Pancreas (tissue), 10 donors: Measurements from ENCODE around the gene CXCR1. TPM values are rescaled to one million over a fixed set of nuclear protein-coding genes. Genes with fewer than 3 reads are reported as not detected.

Experiments used
- ATAC-seq, 4 donors: fragments of 200-7000 bp; cut with Tn5 transposase; one replicate each; pipeline versions ENCODE4 v1.8.0 to v1.9.1; 2020; ENCODE audit warnings: mild to moderate bottlenecking in 4 of 4, moderate library complexity in 4 of 4
- DNase-seq, 6 donors: peaks; one replicate each; pipeline ENCODE4 v3.0.0-alpha.2; 2020
- FAIRE-seq: peaks from 2 replicates; lab custom pipeline; 2012; peaks lifted over from hg19 to GRCh38; lab: Jason Lieb, UNC
- H3K27ac ChIP-seq, 4 donors: fragments of 200-600 bp; sonication (generic); 1 replicate in 3 of 4; 2 replicates in 1 of 4; pipeline versions ENCODE4 v1.5.0 to v1.8.0; 2020
- H3K27me3 ChIP-seq, 4 donors: fragments of 200-600 bp; one replicate each; pipeline ENCODE4 v1.8.0; 2021
- H3K36me3 ChIP-seq, 3 donors: fragments of 200-600 bp; sonication (generic) in 1 of 3; one replicate each; pipeline versions ENCODE4 v1.5.0 to v1.8.0; 2020 to 2021
- H3K4me1 ChIP-seq, 3 donors: fragments of 200-600 bp; one replicate each; pipeline ENCODE4 v1.8.0; 2021
- H3K4me3 ChIP-seq, 4 donors: fragments of 200-600 bp; sonication (generic) in 2 of 4; one replicate each; pipeline versions ENCODE4 v1.5.0 to v1.8.0; 2020 to 2021
- H3K9me3 ChIP-seq, 4 donors: fragments of 200-600 bp; one replicate each; pipeline ENCODE4 v1.8.0; 2021
- CTCF ChIP-seq, 4 donors: fragments of 200-600 bp; sonication (generic) in 3 of 4; IDR thresholded peaks; one replicate each; pipeline versions ENCODE4 v1.5.0 to v1.8.0; 2021; ENCODE audit warnings: antibody characterized with exemption in 4 of 4
- WGBS, 2 donors: extraction: QIAGEN DNeasy Blood & Tissue Kit; methylation state at CpG; one replicate each; pipeline ENCODE4 v1.1.7; 2013; 5-methylcytosine and 5-hydroxymethylcytosine counted together
- intact Hi-C, 3 donors: fragments of 100-400 bp; cut with DNase I; formaldehyde crosslinking; loops; one replicate each; pipeline versions ENCODE4 v1.11.1 to v1.14.2; 2022
- polyA plus RNA-seq, 2 donors: library from polyadenylated mRNA; stranded (reverse); fragments of 200-250 nt; gene quantifications; one replicate each; pipeline ENCODE4 v1.2.3, GENCODE V29; 2013
- total RNA-seq, 6 donors: library from RNA; stranded (reverse); fragmentation: NEBNext Ultra II Directional in 4 of 6; extraction: Animal tissue kit (Norgen Biotek cat#: 25700) in 4 of 6; gene quantifications; one replicate each; pipeline versions ENCODE4 v1.2.1 to v1.2.4, GENCODE V29; 2021 to 2023
- donor health status: healthy with polysubstance abuse.
- donor health status: DM: no; HTN: no; CAD: no; lungs with moderate emphysema.
- donor health status: DM: no; HTN: no; CAD: no.
- donor health status: control.
- donor health status: control.
- donor health status: Bipolar disorder and iron deficiency.
- donor health status: DM: yes; HTN: yes; CAD: no.
- donor health status: DM: no; HTN: no; CAD: no.
- donor health status: DM: no; HTN: no; CAD: no.
- donor health status: DM: yes; HTN: yes; CAD: no.

The CXCR1 gene
- total RNA-seq (under 1 TPM in 3 of 6 donors, not detected in 3; 0.52 to 0.92 (median 0.59) TPM), polyA plus RNA-seq (under 1 TPM; 0.08 to 0.09 TPM)

DNA sequence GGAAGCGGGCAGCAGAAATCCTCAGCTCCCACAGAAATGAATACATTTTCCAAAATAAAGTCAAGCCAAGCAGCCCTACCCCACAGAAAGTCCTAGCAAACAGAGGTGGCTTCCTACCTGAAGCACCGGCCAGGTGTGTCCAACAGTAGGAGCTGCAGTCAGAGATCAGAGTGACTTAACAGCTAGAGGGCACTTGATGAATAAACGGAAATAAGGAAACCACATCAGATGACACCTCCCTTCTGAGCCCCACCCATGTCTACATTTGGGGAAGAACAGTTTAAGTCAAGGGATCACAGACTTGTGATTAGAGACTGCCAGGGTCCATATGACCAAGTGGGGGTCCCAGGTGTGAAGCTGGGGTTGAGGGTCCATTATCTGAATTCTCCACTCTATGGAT, at the start of gene CXCR1:
Gene CXCR1 (minus strand): TSS at position 172 of the 400 bp plus-strand sequence. CDS start 1,751 bp downstream, outside the sequence.
- H3K27me3 ChIP-seq = no peaks in the 10 kb centered on the region
- no peaks in the 10 kb centered on the region for H3K9me3 ChIP-seq
- H3K4me1 ChIP-seq = no peaks in the 10 kb centered on the region
- H3K4me3 ChIP-seq = no peak within 1 kb of the TSS
- FAIRE-seq (no peak), ATAC-seq (peak in 1 of 4 donors; percentile 17), DNase-seq (no peak)
- intact Hi-C loops = no loop called here
- H3K36me3 ChIP-seq = no peaks in the 10 kb centered on the region
- TF ChIP-seq CTCF (IDR thresholded peaks at IDR 0.05) = no peak
- 78 to 86% methylated on average over 3 of the region's 3 CpGs for WGBS, 2 donors
- H3K27ac ChIP-seq = no peak within 1 kb of the TSS

GRCh38 chr2:218216336-218216673, 49.5 kb upstream of the CXCR1 start:
- no peak for FAIRE-seq
- no peaks in the 10 kb centered on the region for H3K27me3 ChIP-seq

DNA sequence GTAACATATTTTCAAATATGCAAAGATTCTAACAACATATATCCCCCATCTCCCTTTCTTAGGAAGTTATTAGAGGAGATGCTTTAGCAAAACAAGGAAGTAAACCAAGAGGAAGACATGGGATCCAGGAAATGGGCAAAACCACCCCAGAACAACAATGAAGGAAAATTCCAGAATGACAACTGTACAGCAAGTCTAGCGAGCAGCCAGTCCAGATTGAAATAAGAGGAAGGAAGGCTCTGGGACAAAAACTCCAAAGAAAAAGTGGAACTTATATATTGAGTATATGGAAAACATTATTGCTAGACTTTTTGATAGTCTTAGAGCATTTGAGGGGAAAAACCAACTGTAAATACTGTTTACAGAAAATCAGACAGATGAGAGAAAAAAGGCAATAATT, 47.4 kb upstream of the CXCR1 start:
- Histone ChIP-seq H3K4me3 (no peak overlapping the region), H3K9me3 (no peaks in the 10 kb centered on the region), H3K27ac (no peak overlapping the region), H3K27me3 (no peaks in the 10 kb centered on the region), H3K4me1 (peaks cover 0 to 7% (median 0%) of the 10 kb centered on the region in 3 donors), H3K36me3 (no peaks in the 10 kb centered on the region)
- ATAC-seq = no peak
- FAIRE-seq = no peak
- 84 to 92% methylated on average over 1 of the region's 1 CpG for WGBS, 2 donors
- TF ChIP-seq CTCF (IDR thresholded peaks at IDR 0.05) = no peak
- intact Hi-C loops = no loop called here
- no peak for DNase-seq

More at GRCh38 chr2:218216336-218216673, 49.5 kb upstream of the CXCR1 start:
- H3K36me3 ChIP-seq = no peaks in the 10 kb centered on the region
- intact Hi-C loops = no loop called here
- ATAC-seq (peak in 3 of 4 donors; percentile 2 to 16 (median 3)), DNase-seq (peak in 4 of 6 donors; percentile 17 to 58 (median 34))
- H3K4me1 ChIP-seq = peaks cover 0 to 18% (median 0%) of the 10 kb centered on the region in 3 donors
- peak overlapping the region; percentile 69 to 91 (median 82) for H3K4me3 ChIP-seq
- H3K27ac ChIP-seq = peak overlapping the region; percentile 79 to 94 (median 90)
- WGBS, 2 donors = 39 to 41% methylated on average over 9 of the region's 9 CpGs
- no peaks in the 10 kb centered on the region for H3K9me3 ChIP-seq
- TF ChIP-seq CTCF (IDR thresholded peaks at IDR 0.05) = no peak

- FAIRE-seq (no peak), DNase-seq (no peak), ATAC-seq (no peak)
- H3K27me3 ChIP-seq = no peaks in the 10 kb centered on the region
- no peaks in the 10 kb centered on the region for H3K36me3 ChIP-seq
- H3K9me3 ChIP-seq = no peaks in the 10 kb centered on the region
- 96 to 97% methylated on average over 3 of the region's 3 CpGs for WGBS, 2 donors
- intact Hi-C loops = no loop called here
- no peaks in the 10 kb centered on the region for H3K4me1 ChIP-seq
- no peak overlapping the region for H3K27ac ChIP-seq
- H3K4me3 ChIP-seq = no peak overlapping the region
- TF ChIP-seq CTCF (IDR thresholded peaks at IDR 0.05) = no peak
Measured at GRCh38 chr2:218209078-218209477, 42.3 kb upstream of the CXCR1 start.

DNA sequence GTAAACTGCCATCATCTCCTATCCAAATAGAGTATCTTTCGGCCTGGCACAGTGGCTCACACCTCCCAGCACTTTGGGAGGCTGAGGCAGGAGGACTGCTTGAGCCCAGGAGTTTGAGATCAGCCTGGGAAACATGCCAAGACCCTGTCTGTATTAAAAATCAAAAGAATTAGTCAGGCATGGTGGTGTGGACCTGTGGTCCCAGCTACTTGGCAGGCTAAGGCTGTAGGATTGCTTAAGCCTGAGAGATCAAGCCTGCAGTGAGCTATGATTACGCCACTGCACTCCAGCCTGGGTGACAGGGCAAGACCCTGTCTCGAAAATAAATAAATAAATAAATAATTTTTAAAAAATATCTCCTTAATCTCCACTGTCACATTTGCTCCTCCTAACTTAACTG, 35.5 kb upstream of the CXCR1 start:
- H3K27me3 ChIP-seq = no peaks in the 10 kb centered on the region
- no peak for DNase-seq
- no peak for ATAC-seq
- no peak overlapping the region for H3K4me3 ChIP-seq
- no peaks in the 10 kb centered on the region for H3K9me3 ChIP-seq
- no peaks in the 10 kb centered on the region for H3K4me1 ChIP-seq
- H3K36me3 ChIP-seq = no peaks in the 10 kb centered on the region
- WGBS, 2 donors = 66 to 72% methylated on average over 3 of the region's 3 CpGs
- no peak for FAIRE-seq
- H3K27ac ChIP-seq = no peak overlapping the region
- no peak for TF ChIP-seq CTCF (IDR thresholded peaks at IDR 0.05)
- intact Hi-C loops = no loop called here
